Activated naive CD4-positive, alpha-beta T cell treated with anti-CD3 and anti-CD28 coated beads for 36 hours (primary cell): ENCODE results near the gene KPNA2. TPM values are rescaled to one million over a fixed set of nuclear protein-coding genes. Genes with fewer than 3 reads are reported as not detected.

Experiments used
- CTCF ChIA-PET: fragments of 350-600 bp; sonication (Branson Sonifier 250); formaldehyde crosslinking; loops from one replicate; lab custom pipeline; 2021; ENCODE audit warnings: antibody characterized with exemption; lab: Charles Lee
- DNase-seq: peaks from one replicate; pipeline ENCODE4 v3.0.0-alpha.2; 2020
- H3K27ac Mint-ChIP-seq: one replicate; pipeline ENCODE4 v1.8.0; 2021; ENCODE audit warnings: mild to moderate bottlenecking, mixed read lengths
- H3K27me3 Mint-ChIP-seq: one replicate; pipeline ENCODE4 v1.8.0; 2021; ENCODE audit warnings: low read depth, mixed read lengths
- H3K36me3 Mint-ChIP-seq: one replicate; pipeline ENCODE4 v1.8.0; 2021; ENCODE audit warnings: low read depth, mixed read lengths
- H3K4me1 Mint-ChIP-seq: one replicate; pipeline ENCODE4 v1.8.0; 2021; ENCODE audit warnings: low read depth, mixed read lengths
- H3K4me3 Mint-ChIP-seq: one replicate; pipeline ENCODE4 v1.8.0; 2021; ENCODE audit warnings: mild to moderate bottlenecking, moderate library complexity, mixed read lengths
- H3K9me3 Mint-ChIP-seq: one replicate; pipeline ENCODE4 v1.8.0; 2021; ENCODE audit warnings: mixed read lengths
- intact Hi-C: fragments of 100-400 bp; cut with micrococcal nuclease; formaldehyde crosslinking; loops from one replicate; pipeline ENCODE4 v1.15.1; 2023
- total RNA-seq, 2 experiments: library from RNA; stranded (reverse); gene quantifications; one replicate each; pipeline ENCODE4 v1.2.3, GENCODE V29; 2021

Gene KPNA2
- total RNA-seq, 2 experiments from 2014 or later = 186 to 203 TPM

GRCh38 chr17:68094481-68095078, 59.0 kb downstream of the KPNA2 start:
- CTCF ChIA-PET = no interaction called here
- no peaks in the 10 kb centered on the region for H3K27me3 Mint-ChIP-seq
- DNase-seq = no peak
- H3K9me3 Mint-ChIP-seq = no peaks in the 10 kb centered on the region
- no peaks in the 10 kb centered on the region for H3K36me3 Mint-ChIP-seq
- peaks cover 2% of the 10 kb centered on the region for H3K4me1 Mint-ChIP-seq
- no peak overlapping the region for H3K4me3 Mint-ChIP-seq
- intact Hi-C loops = no loop called here
- H3K27ac Mint-ChIP-seq = no peak overlapping the region

- CTCF ChIA-PET = no interaction called here
- Mint-ChIP-seq H3K27me3 (no peaks in the 10 kb centered on the region), H3K27ac (no peak overlapping the region), H3K4me3 (no peak overlapping the region), H3K36me3 (no peaks in the 10 kb centered on the region), H3K9me3 (no peaks in the 10 kb centered on the region), H3K4me1 (no peaks in the 10 kb centered on the region)
- intact Hi-C loops = no loop called here
- no peak for DNase-seq
Measured at GRCh38 chr17:68095205-68095811, 59.8 kb downstream of the KPNA2 start.

- no peak for DNase-seq
- Mint-ChIP-seq H3K27me3 (no peaks in the 10 kb centered on the region), H3K4me3 (no peak overlapping the region), H3K27ac (no peak overlapping the region), H3K36me3 (no peaks in the 10 kb centered on the region), H3K4me1 (no peaks in the 10 kb centered on the region), H3K9me3 (no peaks in the 10 kb centered on the region)
- intact Hi-C loops = no loop called here
- CTCF ChIA-PET = no interaction called here
Measured at GRCh38 chr17:68096111-68096510, 60.6 kb downstream of the KPNA2 start.

Other genes with a start within 250 kb of the KPNA2 start
- gene BPTF, start 210.2 kb upstream of the KPNA2 start, total RNA-seq = 10 to 100 TPM; 58.1 to 61.9 TPM
- 1 to 10 TPM; 9.4 to 9.7 TPM for gene C17orf58, start 39.3 kb upstream of the KPNA2 start, total RNA-seq
- gene AMZ2, start 212.3 kb downstream of the KPNA2 start, total RNA-seq = 100 to 1,000 TPM; 190 to 195 TPM